ENCODE data around the gene IGSF6. TPM values are rescaled to one million over a fixed set of nuclear protein-coding genes. Genes with fewer than 3 reads are reported as not detected.

IGSF6 gene
- total RNA-seq, 1 donor, result not detected

DNA sequence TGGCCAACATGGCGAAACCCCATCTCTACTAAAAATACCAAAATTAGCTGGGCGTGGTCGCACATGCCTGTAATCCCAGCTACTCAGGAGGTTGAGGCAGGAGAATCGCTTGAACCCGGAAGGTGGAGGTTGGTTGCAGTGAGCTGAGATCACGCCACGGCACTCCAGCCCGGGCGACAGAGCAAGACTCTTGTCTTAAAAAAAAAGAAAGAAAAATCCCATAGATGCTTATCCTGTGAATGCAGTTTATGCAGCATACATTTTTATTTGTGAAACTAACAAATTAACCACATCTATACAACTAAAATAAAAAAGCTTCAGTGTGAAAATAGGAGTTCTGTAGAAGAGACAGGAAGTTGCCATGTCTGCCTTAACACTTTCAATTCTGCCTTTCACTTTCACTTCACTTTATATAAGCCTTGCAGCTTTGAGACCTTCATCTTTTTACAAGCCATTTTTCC is 7.1 kb downstream of the IGSF6 start:
- H3K4me3 ChIP-seq (ENCODE audit: low read depth, low read length), result peak overlapping the region; percentile 36
- TF ChIP-seq, protein P1, sequence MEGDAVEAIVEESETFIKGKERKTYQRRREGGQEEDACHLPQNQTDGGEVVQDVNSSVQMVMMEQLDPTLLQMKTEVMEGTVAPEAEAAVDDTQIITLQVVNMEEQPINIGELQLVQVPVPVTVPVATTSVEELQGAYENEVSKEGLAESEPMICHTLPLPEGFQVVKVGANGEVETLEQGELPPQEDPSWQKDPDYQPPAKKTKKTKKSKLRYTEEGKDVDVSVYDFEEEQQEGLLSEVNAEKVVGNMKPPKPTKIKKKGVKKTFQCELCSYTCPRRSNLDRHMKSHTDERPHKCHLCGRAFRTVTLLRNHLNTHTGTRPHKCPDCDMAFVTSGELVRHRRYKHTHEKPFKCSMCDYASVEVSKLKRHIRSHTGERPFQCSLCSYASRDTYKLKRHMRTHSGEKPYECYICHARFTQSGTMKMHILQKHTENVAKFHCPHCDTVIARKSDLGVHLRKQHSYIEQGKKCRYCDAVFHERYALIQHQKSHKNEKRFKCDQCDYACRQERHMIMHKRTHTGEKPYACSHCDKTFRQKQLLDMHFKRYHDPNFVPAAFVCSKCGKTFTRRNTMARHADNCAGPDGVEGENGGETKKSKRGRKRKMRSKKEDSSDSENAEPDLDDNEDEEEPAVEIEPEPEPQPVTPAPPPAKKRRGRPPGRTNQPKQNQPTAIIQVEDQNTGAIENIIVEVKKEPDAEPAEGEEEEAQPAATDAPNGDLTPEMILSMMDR (IDR thresholded peaks at IDR 0.05; ENCODE audit: insufficient read depth, low read depth, low read length), result no peak
- peak; percentile 80 for DNase-seq (ENCODE audit: low read depth)

DNA sequence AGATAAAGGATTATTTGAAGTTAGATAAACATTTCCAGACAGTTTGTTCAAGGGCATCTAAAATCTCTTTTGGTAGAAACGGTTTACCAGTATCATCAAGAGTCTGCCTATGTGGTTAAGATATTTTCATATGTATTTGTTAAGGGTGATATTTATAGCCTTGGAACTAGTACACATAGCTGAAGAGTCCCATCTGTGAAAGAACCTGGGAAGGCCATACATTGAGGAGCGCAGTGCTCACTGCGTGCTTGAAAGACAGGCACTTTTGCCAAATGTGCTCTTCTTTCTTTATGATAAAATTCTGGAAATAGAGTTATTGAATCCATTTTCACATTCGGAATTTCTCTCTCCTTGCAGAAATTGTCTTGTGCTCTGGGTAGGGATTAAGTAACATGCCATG is 7.7 kb downstream of the IGSF6 start:
- TF ChIP-seq, protein P1 (IDR thresholded peaks at IDR 0.05; ENCODE audit: insufficient read depth, low read depth, low read length), result no peak
- DNase-seq (ENCODE audit: low read depth), result peak; percentile 19
- no peak overlapping the region for H3K4me3 ChIP-seq (ENCODE audit: low read depth, low read length)

DNA sequence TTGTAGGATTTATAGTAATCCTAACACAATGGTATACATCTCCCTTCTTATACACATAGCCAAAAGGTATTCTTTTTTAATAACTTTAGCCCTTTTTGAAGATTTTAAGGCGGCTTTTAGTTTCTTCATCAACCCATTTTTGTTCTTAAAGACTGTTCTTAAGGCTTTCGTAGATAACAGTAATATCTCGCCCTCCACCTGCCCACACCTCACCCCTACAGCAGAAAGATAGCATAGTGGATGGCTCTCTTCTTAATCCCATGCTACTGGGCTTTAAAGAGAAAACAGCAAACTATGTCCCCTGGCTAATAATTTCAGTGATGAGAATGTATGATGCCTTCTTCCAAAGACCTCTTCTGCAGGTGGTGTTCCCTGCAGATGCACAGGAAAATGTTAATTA is 8.6 kb downstream of the IGSF6 start:
- TF ChIP-seq, protein P1 (IDR thresholded peaks at IDR 0.05; ENCODE audit: insufficient read depth, low read depth, low read length), result no peak
- no peak for DNase-seq (ENCODE audit: low read depth)

DNA sequence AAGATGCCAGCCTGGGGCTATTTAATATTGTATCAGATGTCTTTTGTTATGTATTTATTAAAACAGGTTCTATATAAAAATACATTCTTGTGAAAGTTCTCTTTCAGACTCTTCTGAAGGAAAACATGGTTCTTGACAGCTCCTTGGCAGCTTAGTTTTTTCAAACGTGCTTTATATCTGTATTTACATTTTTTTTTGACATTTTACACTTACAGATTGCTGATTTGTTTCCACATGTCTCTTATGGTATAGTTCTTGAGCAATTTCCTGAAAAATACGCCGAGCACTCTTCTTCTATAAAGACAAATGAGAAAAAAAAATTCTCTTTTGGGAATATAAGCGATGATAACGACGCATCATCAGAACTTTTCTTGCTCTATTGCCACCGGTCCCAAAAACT is 9.5 kb downstream of the IGSF6 start:
- no peak for DNase-seq (ENCODE audit: low read depth)
- TF ChIP-seq, protein P1 (IDR thresholded peaks at IDR 0.05; ENCODE audit: insufficient read depth, low read depth, low read length), result no peak
- no peak overlapping the region for H3K4me3 ChIP-seq (ENCODE audit: low read depth, low read length)

More for the DNA sequence above, 8.6 kb downstream of the IGSF6 start:
- H3K4me3 ChIP-seq (ENCODE audit: low read depth, low read length), result no peak overlapping the region

DNA sequence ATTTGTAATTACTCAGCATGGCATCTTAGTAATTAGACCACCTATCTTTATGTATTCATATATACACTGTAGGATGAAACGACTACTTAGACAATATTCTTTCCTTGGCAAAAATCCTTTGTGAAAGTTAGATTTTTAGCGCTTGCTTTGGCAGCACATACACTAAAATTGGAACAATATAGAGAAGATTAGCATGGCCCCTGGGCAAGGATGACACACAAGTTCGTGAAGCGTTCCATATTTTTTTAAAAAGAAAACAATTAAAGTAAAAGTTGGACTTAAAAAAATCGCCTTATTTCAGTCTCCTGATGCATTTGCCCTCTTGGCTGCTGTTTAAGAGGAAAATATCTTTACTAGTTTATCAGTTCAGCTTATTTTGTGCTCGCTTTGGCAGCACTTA is 10.5 kb downstream of the IGSF6 start:
- TF ChIP-seq, protein P1 (IDR thresholded peaks at IDR 0.05; ENCODE audit: insufficient read depth, low read depth, low read length), result no peak
- H3K4me3 ChIP-seq (ENCODE audit: low read depth, low read length), result no peak overlapping the region
- DNase-seq (ENCODE audit: low read depth), result no peak

DNA sequence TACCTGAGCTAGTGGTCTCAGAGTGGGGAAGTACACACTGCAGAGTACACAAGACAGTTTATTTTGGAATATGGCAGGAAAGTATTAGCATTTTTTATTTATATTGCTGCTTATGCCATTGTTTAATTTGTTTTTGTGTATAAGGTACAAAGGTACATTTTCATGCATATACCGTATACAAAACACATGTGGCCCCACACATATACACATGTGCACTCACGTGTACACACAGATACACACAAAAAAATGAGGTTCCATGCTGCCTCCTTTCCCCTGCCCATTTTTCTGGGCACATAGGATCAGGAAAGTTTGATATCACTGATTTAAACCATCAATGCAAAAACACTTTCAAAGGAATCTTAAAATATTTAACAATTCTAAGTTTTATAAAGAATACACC is 12.9 kb downstream of the IGSF6 start:
- TF ChIP-seq, protein P1 (IDR thresholded peaks at IDR 0.05; ENCODE audit: insufficient read depth, low read depth, low read length), result no peak
- DNase-seq (ENCODE audit: low read depth), result no peak
- no peak overlapping the region for H3K4me3 ChIP-seq (ENCODE audit: low read depth, low read length)

DNA sequence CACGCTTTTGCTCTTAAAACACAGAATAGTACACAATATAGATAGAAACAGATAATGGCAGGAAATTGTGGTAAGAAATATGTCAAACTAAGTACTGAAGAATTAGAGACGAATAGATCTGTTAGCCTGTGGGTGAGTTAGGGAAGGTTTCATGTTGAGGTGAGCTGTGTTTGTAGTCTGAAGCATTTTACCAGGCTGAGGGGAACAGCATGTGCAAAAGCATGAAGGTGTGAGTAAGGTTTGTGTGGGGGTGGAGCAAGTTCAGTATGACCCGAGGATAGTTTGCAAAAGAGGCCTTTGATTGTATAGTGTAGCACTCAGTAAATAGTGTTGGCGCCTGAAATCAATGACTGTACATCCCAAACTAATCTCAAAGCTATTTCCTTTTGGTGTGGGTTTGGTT is 13.8 kb downstream of the IGSF6 start:
- H3K4me3 ChIP-seq (ENCODE audit: low read depth, low read length), result no peak overlapping the region
- DNase-seq (ENCODE audit: low read depth), result peak; percentile 36
- TF ChIP-seq, protein P1 (IDR thresholded peaks at IDR 0.05; ENCODE audit: insufficient read depth, low read depth, low read length), result no peak

All from fibroblast of villous mesenchyme (primary cell).